ENCODE results near the gene CLIC4. TPM values are rescaled to one million over a fixed set of nuclear protein-coding genes. Genes with fewer than 3 reads are reported as not detected.

The CLIC4 gene
- total RNA-seq, 1 experiment from 2014 or later: 242 TPM

- ChIA-PET POLR2A (no interaction called here), CTCF (interaction anchor here (0.6 to 0.7 kb wide), 4 partner anchors 12 to 132 kb away, joined by 3 read pairs; no protein-coding TSS in a partner anchor)
- Mint-ChIP-seq H3K27me3 (ENCODE audit: insufficient read depth, unreplicated experiment) (no peaks in the 10 kb centered on the region), H3K4me1 (ENCODE audit: insufficient read depth, unreplicated experiment) (peaks cover 16% of the 10 kb centered on the region), H3K36me3 (ENCODE audit: insufficient read depth, unreplicated experiment) (peaks cover 7% of the 10 kb centered on the region), H3K27ac (ENCODE audit: low read depth, unreplicated experiment) (no peak overlapping the region), H3K9me3 (ENCODE audit: unreplicated experiment) (no peaks in the 10 kb centered on the region), H3K4me3 (ENCODE audit: unreplicated experiment) (no peak overlapping the region)
- DNase-seq (ENCODE audit: unreplicated experiment): no peak
- TF ChIP-seq CTCF (IDR thresholded peaks at IDR 0.05; ENCODE audit: unreplicated experiment): no peak
- no TSS peak for BruUV-seq (replicated peaks)
- intact Hi-C loops (cut with micrococcal nuclease): no loop called here
Measured at GRCh38 chr1:24742090-24742938, 2.9 kb upstream of the CLIC4 start.

- TF ChIP-seq CTCF (IDR thresholded peaks at IDR 0.05; ENCODE audit: unreplicated experiment): no peak
- POLR2A ChIA-PET: interaction anchor here (0.9 to 5.1 kb wide), 8 partner anchors 8 to 328 kb away, joined by 3 to 57 read pairs (median 6); partner anchors contain the start of gene NIPAL3
- H3K36me3 Mint-ChIP-seq (ENCODE audit: insufficient read depth, unreplicated experiment): peaks cover 11% of the 10 kb centered on the region
- peak overlapping the region; percentile 51 for H3K4me3 Mint-ChIP-seq (ENCODE audit: unreplicated experiment)
- intact Hi-C loops (cut with micrococcal nuclease): loop anchor here (1.0 kb wide), 1 partner anchor 55 kb away; no protein-coding TSS in a partner anchor
- CTCF ChIA-PET: interaction anchor here (0.6 to 5.1 kb wide), 9 partner anchors 11 to 1756 kb away, joined by 3 to 30 read pairs (median 3); no protein-coding TSS in a partner anchor
- BruUV-seq (replicated peaks): no TSS peak
- no peaks in the 10 kb centered on the region for H3K27me3 Mint-ChIP-seq (ENCODE audit: insufficient read depth, unreplicated experiment)
- H3K4me1 Mint-ChIP-seq (ENCODE audit: insufficient read depth, unreplicated experiment): peaks cover 16% of the 10 kb centered on the region
- no peaks in the 10 kb centered on the region for H3K9me3 Mint-ChIP-seq (ENCODE audit: unreplicated experiment)
- peak overlapping the region; percentile 79 for H3K27ac Mint-ChIP-seq (ENCODE audit: low read depth, unreplicated experiment)
- peak; percentile 53 for DNase-seq (ENCODE audit: unreplicated experiment)
Measured at GRCh38 chr1:24743404-24744211, 1.6 kb upstream of the CLIC4 start.

- no peaks in the 10 kb centered on the region for H3K9me3 Mint-ChIP-seq (ENCODE audit: unreplicated experiment)
- intact Hi-C loops (cut with micrococcal nuclease): loop anchor here (2.0 to 5.0 kb wide), 2 partner anchors 85 to 104 kb away; partner anchors contain the start of gene SRRM1
- H3K27me3 Mint-ChIP-seq (ENCODE audit: insufficient read depth, unreplicated experiment): no peaks in the 10 kb centered on the region
- peak overlapping the region; percentile 89 for H3K4me3 Mint-ChIP-seq (ENCODE audit: unreplicated experiment)
- H3K36me3 Mint-ChIP-seq (ENCODE audit: insufficient read depth, unreplicated experiment): peaks cover 18% of the 10 kb centered on the region
- ChIA-PET CTCF (interaction anchor here (0.7 to 5.1 kb wide), 9 partner anchors 13 to 90 kb away, joined by 3 to 30 read pairs (median 4); no protein-coding TSS in a partner anchor), POLR2A (interaction anchor here (0.6 to 5.1 kb wide), 44 partner anchors 9 to 1911 kb away, joined by 3 to 57 read pairs (median 4); partner anchors contain the start of genes NIPAL3, RSRP1 and SYF2)
- peak; percentile 92 for DNase-seq (ENCODE audit: unreplicated experiment)
- BruUV-seq (replicated peaks): no TSS peak
- TF ChIP-seq CTCF (IDR thresholded peaks at IDR 0.05; ENCODE audit: unreplicated experiment): no peak
- peak overlapping the region; percentile 94 for H3K27ac Mint-ChIP-seq (ENCODE audit: low read depth, unreplicated experiment)
- peaks cover 16% of the 10 kb centered on the region for H3K4me1 Mint-ChIP-seq (ENCODE audit: insufficient read depth, unreplicated experiment)
Measured at GRCh38 chr1:24745711-24746413, 615 bp downstream of the CLIC4 start.

All from MCF 10A (cell line).